Purkinje cell (primary cell): ENCODE results near the gene UBN1. TPM values are rescaled to one million over a fixed set of nuclear protein-coding genes. Genes with fewer than 3 reads are reported as not detected.

ENCODE experiments used
- polyA plus RNA-seq: library from polyadenylated mRNA; unstranded; fragments of >200 nt; fragmentation: Nextera tagmentation; gene quantifications from 2 replicates; pipeline ENCODE4 v1.2.1, GENCODE V29; 2014

Gene UBN1, protein sequence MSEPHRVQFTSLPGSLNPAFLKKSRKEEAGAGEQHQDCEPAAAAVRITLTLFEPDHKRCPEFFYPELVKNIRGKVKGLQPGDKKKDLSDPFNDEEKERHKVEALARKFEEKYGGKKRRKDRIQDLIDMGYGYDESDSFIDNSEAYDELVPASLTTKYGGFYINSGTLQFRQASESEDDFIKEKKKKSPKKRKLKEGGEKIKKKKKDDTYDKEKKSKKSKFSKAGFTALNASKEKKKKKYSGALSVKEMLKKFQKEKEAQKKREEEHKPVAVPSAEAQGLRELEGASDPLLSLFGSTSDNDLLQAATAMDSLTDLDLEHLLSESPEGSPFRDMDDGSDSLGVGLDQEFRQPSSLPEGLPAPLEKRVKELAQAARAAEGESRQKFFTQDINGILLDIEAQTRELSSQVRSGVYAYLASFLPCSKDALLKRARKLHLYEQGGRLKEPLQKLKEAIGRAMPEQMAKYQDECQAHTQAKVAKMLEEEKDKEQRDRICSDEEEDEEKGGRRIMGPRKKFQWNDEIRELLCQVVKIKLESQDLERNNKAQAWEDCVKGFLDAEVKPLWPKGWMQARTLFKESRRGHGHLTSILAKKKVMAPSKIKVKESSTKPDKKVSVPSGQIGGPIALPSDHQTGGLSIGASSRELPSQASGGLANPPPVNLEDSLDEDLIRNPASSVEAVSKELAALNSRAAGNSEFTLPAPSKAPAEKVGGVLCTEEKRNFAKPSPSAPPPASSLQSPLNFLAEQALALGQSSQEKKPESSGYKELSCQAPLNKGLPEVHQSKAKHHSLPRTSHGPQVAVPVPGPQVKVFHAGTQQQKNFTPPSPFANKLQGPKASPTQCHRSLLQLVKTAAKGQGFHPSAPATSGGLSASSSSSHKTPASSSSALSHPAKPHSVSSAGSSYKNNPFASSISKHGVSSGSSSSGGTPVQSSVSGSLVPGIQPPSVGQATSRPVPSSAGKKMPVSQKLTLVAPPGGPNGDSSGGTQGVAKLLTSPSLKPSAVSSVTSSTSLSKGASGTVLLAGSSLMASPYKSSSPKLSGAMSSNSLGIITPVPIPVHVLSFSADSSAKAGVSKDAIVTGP (N-terminal part only)
- polyA plus RNA-seq = 0.97 and 3.4 TPM in 2 replicates

DNA sequence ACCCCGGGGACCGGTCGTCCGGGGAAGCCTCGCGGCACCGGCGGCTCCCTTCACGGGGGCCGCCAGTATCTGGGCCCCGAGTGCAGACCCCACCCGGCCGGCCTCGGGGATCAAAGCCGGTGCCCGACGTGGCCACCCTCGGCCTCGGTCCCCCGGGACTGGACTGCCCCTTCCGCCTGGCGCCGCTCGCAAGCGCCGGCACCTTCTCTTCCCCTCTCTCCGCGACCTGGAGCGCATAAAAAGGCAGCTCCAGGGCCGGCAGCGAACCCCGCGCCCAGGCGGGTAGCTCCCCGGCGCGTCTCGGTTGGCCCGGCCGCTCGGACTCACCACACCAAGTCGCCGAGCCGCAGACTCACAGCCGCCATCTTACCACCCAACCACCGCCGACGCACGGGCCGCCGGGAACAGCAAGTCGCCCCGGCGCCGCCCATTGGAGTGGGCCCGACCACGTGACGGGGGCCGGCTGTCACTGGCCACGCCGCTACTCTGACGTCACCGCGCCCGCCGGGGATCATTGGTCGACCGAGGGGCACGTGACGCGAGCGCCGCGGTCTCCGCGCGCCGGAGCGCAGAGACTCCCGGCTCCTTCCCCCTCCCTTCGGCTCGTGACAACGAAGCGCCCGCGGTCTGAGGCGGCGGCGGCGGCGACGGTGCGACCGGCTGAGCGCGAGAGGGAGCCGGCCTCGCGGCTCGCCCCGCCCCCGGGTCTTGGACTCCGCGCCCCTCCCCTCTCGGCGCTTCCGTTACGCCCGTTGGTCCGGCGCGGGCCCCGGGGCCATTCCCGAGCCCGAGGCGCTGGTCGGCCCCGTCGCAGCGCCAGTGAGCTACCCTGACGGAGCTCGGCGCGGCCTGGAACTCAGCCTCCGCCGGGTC is at the start of gene UBN1, which contains the start of gene GLYR1:
UBN1 (plus strand) TSS at position 581 of the 873 bp plus-strand sequence. CDS start 5,437 bp downstream, outside the sequence.
GLYR1 (minus strand) TSS at position 388 of the 873 bp plus-strand sequence; CDS start at position 365, 23 bp downstream.

DNA sequence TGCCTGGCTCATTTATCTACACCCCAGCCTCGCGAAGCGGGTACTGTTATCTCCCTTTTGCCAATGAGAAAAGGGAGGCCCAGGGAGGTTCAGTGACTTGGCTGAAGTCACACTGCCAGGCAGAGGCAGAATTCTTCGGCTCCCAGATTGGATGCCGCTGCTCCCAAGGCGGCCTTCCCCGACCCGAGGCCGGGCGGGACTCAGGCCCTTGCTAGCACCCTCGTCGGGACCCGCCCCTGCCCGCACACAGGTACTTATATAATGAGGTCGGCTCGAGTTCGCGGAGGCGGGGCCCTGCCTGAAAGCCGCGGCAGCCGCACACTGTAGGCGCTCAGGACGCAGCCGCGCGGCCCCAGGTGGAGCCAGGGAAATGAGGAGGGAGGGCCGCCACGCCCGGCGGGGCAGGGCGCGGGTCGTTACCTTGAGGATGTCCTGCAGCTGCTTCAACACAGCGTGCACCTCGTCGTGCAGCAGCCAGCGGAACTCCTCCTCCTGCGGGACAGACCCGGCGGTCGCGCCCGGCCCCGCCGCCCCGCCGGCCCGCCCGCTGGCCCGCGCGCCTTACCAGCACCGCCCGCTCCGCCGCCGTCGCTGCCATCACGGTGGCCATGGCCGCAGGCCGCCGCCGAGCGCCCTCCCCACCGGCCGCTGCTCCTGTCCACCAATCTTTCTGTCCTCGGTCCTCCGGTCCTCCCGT is 45.2 kb upstream of the UBN1 start, which contains the start of gene ROGDI:
ROGDI (minus strand) TSS at position 672 of the 697 bp plus-strand sequence; CDS start at position 610, 62 bp downstream.

Other genes with a start within 250 kb of the UBN1 start
- 1.7 and 2.7 TPM in 2 replicates for gene UBALD1, start 232.6 kb upstream of the UBN1 start, polyA plus RNA-seq
- gene MGRN1, start 222.7 kb upstream of the UBN1 start, polyA plus RNA-seq = 0.22 and 1.2 TPM in 2 replicates
- gene NUDT16L1, start 153.9 kb upstream of the UBN1 start, polyA plus RNA-seq = 10.8 and 19.1 TPM in 2 replicates
- 0.14 and 5.5 TPM in 2 replicates for gene ANKS3, start 113.2 kb upstream of the UBN1 start, polyA plus RNA-seq
- 0.27 TPM in 1 of 2 replicates, not detected in the other for gene DNAAF8, start 112.9 kb upstream of the UBN1 start, polyA plus RNA-seq
- gene ZNF500, start 80.3 kb upstream of the UBN1 start, polyA plus RNA-seq = 0.11 and 1.2 TPM in 2 replicates
- gene SEPTIN12, start 59.1 kb upstream of the UBN1 start, polyA plus RNA-seq = not detected in 2 replicates
- gene SMIM22, start 52.1 kb upstream of the UBN1 start, polyA plus RNA-seq = not detected in 2 replicates
- gene ROGDI, start 44.8 kb upstream of the UBN1 start, polyA plus RNA-seq = 27.7 and 31.0 TPM in 2 replicates
- gene GLYR1, start 193 bp upstream of the UBN1 start, polyA plus RNA-seq = 20.4 and 37.1 TPM in 2 replicates
- 0.13 and 1.9 TPM in 2 replicates for gene PPL, start 89.7 kb downstream of the UBN1 start, polyA plus RNA-seq
- 0.55 and 1.8 TPM in 2 replicates for gene SEC14L5, start 110.8 kb downstream of the UBN1 start, polyA plus RNA-seq
- gene NAGPA, start 186.5 kb downstream of the UBN1 start, polyA plus RNA-seq = 1.9 and 10.8 TPM in 2 replicates
- 3.8 and 5.6 TPM in 2 replicates for gene C16orf89, start 218.5 kb downstream of the UBN1 start, polyA plus RNA-seq
- 1.3 and 4.0 TPM in 2 replicates for gene ALG1, start 224.4 kb downstream of the UBN1 start, polyA plus RNA-seq